HepG2 (cell line): Measurements from ENCODE around the gene RAPGEF6. TPM values are rescaled to one million over a fixed set of nuclear protein-coding genes. Genes with fewer than 3 reads are reported as not detected.

ENCODE experiments used
- ARID2 ChIP-seq: sonication (generic); formaldehyde crosslinking; IDR thresholded peaks from 2 replicates; pipeline ENCODE4 v1.8.1; 2022; ENCODE audit warnings: mild to moderate bottlenecking, missing genetic modification reagents, borderline replicate concordance
- FOXK2 ChIP-seq: fragments of 450-650 bp; IDR thresholded peaks from 2 replicates; pipeline ENCODE4 v1.6.1; 2016
- HOXD1 ChIP-seq: sonication (generic); formaldehyde crosslinking; IDR thresholded peaks from 2 replicates; pipeline ENCODE4 v1.5.0; 2020; ENCODE audit warnings: missing genetic modification reagents
- MZF1 ChIP-seq: sonication (generic); formaldehyde crosslinking; IDR thresholded peaks from 2 replicates; pipeline ENCODE4 v1.8.1; 2023; ENCODE audit warnings: mild to moderate bottlenecking, missing genetic modification reagents, borderline replicate concordance
- NFRKB ChIP-seq: fragments of 450-650 bp; IDR thresholded peaks from 2 replicates; pipeline ENCODE4 v1.6.1; 2017
- POLR2AphosphoS5 ChIP-seq: IDR thresholded peaks from 2 replicates; pipeline ENCODE4 v1.6.1; 2012; ENCODE audit warnings: low read depth, low read length
- SIX4 ChIP-seq: sonication (generic); formaldehyde crosslinking; IDR thresholded peaks from 2 replicates; pipeline ENCODE4 v1.4.0; 2020; ENCODE audit warnings: missing genetic modification reagents
- SRSF9 ChIP-seq: fragments of 200-400 bp; formaldehyde crosslinking; IDR thresholded peaks from 2 replicates; pipeline ENCODE4 v1.6.1; 2018; ENCODE audit warnings: borderline replicate concordance, mild to moderate bottlenecking, low read depth, low read length; ENCODE audit not compliant: insufficient read depth, poor library complexity, severe bottlenecking
- STAT5B ChIP-seq: sonication (generic); formaldehyde crosslinking; IDR thresholded peaks from 2 replicates; pipeline ENCODE4 v1.4.0; 2020; ENCODE audit warnings: missing genetic modification reagents
- ZBTB40 ChIP-seq, 2 experiments: fragments of 450-650 bp in 1 of 2; sonication (generic) in 1 of 2; formaldehyde crosslinking in 1 of 2; IDR thresholded peaks; 2 replicates each; pipeline versions ENCODE4 v1.6.1 to v1.8.0; 2016 to 2022; ENCODE audit warnings: antibody characterized with exemption in 1 of 2, mild to moderate bottlenecking in 1 of 2, missing genetic modification reagents in 1 of 2
- ZNF121 ChIP-seq: sonication (generic); formaldehyde crosslinking; IDR thresholded peaks from 2 replicates; pipeline ENCODE4 v1.5.0; 2020; ENCODE audit warnings: mild to moderate bottlenecking, missing genetic modification reagents
- ZNF558 ChIP-seq: sonication (generic); formaldehyde crosslinking; IDR thresholded peaks from 2 replicates; pipeline ENCODE4 v1.9.0; 2022; ENCODE audit warnings: mild to moderate bottlenecking, missing genetic modification reagents, borderline replicate concordance
- polyA plus RNA-seq, 8 experiments: library from polyadenylated mRNA; depleted of rRNA in 3 of 8; stranded (reverse) in 7 of 8; unstranded in 1 of 8; fragments of >200 nt; fragmentation: Illumina TruSeq in 4 of 8; extraction: Trizol in 4 of 8; gene quantifications; 2 replicates each; pipeline versions ENCODE4 v1.2.1 to v1.2.3, GENCODE V29; 2011 to 2016; ENCODE audit warnings: low read depth in 4 of 8, missing spikeins in 1 of 8, mixed read lengths in 1 of 8; ENCODE audit not compliant: insufficient read depth in 1 of 8
- total RNA-seq, 5 experiments: library from RNA; depleted of rRNA; stranded (reverse); fragments of >200 nt; fragmentation: Illumina TruSeq; extraction: Trizol; gene quantifications; 2 replicates each; pipeline ENCODE4 v1.2.3, GENCODE V29; 2016; ENCODE audit warnings: low read depth in 1 of 5
- TF ChIP-seq, protein P1 (sequence below): sonication (generic); formaldehyde crosslinking; IDR thresholded peaks from 2 replicates; pipeline ENCODE4 v1.5.1; 2020; ENCODE audit warnings: missing genetic modification reagents, mild to moderate bottlenecking, borderline replicate concordance
- TF ChIP-seq, protein P2 (sequence below): sonication (generic); formaldehyde crosslinking; IDR thresholded peaks from 2 replicates; pipeline ENCODE4 v1.4.0; 2020; ENCODE audit warnings: mild to moderate bottlenecking, missing genetic modification reagents
- TF ChIP-seq, protein P3 (sequence below): sonication (generic); formaldehyde crosslinking; IDR thresholded peaks from 2 replicates; pipeline ENCODE4 v1.4.0; 2020; ENCODE audit warnings: missing genetic modification reagents

The RAPGEF6 gene
- total and polyA plus RNA-seq, 2 of the 13 experiments (the other 11 are each of a cell fraction or from before 2014, with no cell fraction given), result 7.7 to 24.6 TPM

- TF ChIP-seq MZF1 (CRISPR knock-in tag) (no peak), SIX4 (CRISPR knock-in tag) (peak; percentile 47; the same call in 1 of the 2 replicates), NFRKB (no peak), POLR2AphosphoS5 (no peak), ZBTB40 (IDR thresholded peaks at IDR 0.05) (no peak), ZBTB40 (CRISPR knock-in tag; IDR thresholded peaks at IDR 0.05) (no peak), HOXD1 (CRISPR knock-in tag) (no peak), ZNF121 (CRISPR knock-in tag) (no peak), ARID2 (CRISPR knock-in tag) (no peak), FOXK2 (no peak), STAT5B (no peak), ZNF558 (CRISPR knock-in tag) (0 out of 2 replicates have a peak, but pooled peaks have one; percentile 41), SRSF9 (no peak)
- TF ChIP-seq, protein P1, sequence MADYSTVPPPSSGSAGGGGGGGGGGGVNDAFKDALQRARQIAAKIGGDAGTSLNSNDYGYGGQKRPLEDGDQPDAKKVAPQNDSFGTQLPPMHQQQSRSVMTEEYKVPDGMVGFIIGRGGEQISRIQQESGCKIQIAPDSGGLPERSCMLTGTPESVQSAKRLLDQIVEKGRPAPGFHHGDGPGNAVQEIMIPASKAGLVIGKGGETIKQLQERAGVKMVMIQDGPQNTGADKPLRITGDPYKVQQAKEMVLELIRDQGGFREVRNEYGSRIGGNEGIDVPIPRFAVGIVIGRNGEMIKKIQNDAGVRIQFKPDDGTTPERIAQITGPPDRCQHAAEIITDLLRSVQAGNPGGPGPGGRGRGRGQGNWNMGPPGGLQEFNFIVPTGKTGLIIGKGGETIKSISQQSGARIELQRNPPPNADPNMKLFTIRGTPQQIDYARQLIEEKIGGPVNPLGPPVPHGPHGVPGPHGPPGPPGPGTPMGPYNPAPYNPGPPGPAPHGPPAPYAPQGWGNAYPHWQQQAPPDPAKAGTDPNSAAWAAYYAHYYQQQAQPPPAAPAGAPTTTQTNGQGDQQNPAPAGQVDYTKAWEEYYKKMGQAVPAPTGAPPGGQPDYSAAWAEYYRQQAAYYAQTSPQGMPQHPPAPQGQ (CRISPR knock-in tag), result no peak
- TF ChIP-seq, protein P2, sequence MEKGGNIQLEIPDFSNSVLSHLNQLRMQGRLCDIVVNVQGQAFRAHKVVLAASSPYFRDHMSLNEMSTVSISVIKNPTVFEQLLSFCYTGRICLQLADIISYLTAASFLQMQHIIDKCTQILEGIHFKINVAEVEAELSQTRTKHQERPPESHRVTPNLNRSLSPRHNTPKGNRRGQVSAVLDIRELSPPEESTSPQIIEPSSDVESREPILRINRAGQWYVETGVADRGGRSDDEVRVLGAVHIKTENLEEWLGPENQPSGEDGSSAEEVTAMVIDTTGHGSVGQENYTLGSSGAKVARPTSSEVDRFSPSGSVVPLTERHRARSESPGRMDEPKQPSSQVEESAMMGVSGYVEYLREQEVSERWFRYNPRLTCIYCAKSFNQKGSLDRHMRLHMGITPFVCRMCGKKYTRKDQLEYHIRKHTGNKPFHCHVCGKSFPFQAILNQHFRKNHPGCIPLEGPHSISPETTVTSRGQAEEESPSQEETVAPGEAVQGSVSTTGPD, result 0 out of 2 replicates have a peak, but pooled peaks have one; percentile 16
- TF ChIP-seq, protein P3, sequence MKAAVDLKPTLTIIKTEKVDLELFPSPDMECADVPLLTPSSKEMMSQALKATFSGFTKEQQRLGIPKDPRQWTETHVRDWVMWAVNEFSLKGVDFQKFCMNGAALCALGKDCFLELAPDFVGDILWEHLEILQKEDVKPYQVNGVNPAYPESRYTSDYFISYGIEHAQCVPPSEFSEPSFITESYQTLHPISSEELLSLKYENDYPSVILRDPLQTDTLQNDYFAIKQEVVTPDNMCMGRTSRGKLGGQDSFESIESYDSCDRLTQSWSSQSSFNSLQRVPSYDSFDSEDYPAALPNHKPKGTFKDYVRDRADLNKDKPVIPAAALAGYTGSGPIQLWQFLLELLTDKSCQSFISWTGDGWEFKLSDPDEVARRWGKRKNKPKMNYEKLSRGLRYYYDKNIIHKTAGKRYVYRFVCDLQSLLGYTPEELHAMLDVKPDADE (CRISPR knock-in tag), result no peak
Measured at GRCh38 chr5:131610198-131611063, 24.6 kb downstream of the RAPGEF6 start (continued).
